Measurements from ENCODE around the gene ERP27.

ERP27 gene

GRCh38 chr12:14959463-14959862 lies 21.1 kb upstream of the ERP27 start:
- no peak for DNase-seq

- no peak for DNase-seq
Observed at GRCh38 chr12:14959126-14959440, 20.7 kb upstream of the ERP27 start.

DNA sequence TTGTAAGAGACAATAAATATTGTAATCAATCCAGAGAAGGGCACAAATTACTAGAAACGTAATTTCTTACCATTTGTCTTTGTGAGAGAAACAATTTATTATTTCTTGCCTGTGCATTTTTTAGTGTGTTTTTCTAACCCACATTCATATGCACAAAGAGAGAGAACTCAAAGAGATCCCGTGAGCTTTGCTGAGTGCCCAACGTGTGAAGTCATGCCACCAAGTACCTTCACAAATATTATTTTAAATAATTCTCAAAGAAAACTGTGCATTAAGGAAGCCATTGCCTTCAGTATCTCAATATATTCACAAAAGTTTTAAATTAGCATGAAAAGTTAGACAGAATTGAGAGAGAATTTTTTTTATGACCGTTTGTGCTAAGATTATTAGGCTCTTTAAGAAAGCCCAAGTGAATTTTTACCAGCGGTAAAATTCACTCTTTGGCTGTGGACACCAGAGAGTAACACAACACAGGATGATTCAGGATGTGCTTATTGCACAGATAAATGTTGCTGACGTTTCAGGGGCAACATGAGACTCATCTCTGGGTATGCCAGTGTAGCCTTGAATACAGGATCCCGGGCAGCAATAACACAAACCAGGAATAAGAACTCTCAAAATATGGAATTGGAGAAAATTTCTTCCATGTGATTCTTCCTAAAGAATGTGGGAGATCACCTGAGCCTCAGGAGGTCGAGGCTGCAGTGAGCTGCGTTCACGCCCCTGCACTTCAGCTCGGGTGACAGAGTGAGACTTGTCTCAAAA lies 20.2 kb upstream of the ERP27 start:
- no peak for DNase-seq

DNA sequence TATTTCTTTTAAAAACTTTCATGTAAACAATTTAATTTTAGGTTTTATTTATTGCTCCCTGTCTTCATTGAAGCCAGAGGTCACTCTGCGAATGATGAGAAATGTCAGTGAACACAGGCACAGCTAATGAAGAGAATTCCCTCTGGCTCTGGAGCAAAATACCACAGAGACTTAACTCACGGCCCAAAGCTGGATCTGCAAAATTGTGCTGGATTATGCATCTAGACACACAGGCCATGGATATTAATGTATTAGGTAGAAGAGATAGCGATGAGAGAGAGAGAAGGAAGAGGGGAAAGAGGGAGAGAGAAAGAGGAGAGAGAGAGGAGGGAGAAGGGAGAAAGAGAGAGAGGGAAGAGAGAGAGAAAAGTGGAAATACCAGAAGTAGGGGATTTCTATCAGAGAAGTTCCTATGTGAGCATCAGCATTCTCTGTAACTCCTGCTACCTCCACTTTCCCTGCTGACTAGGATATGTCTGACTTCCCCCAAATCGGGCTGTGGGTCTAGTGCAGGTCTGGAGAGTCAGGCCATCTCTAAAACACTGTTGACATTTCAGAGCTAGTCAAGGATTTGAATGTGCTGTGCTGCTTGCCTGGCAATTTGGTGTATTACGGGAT lies 19.3 kb upstream of the ERP27 start:
- no peak for DNase-seq

- no peak for DNase-seq
Observed at GRCh38 chr12:14956905-14957304, 18.6 kb upstream of the ERP27 start.

GRCh38 chr12:14956024-14956891 lies 17.9 kb upstream of the ERP27 start:
- no peak for DNase-seq

DNA sequence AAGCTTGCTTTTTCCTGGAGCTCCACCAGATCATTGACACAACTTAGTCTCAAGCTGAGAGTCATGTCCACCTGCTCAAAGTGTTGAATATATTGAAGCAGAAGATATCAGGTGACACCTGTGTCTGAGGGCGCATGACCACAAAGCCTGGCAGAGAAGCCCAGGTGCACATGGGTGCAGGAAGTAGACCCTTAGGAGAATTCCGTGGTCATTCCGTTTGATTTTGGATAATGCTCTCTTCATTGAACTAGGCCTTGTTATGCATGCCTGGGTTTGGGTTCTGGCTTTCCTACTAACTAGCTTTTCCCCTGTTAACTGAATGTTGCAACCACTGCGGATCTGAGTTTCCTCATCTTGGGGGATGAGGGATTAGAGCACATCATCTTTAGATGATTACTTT lies 15.9 kb upstream of the ERP27 start:
- no peak for DNase-seq

DNA sequence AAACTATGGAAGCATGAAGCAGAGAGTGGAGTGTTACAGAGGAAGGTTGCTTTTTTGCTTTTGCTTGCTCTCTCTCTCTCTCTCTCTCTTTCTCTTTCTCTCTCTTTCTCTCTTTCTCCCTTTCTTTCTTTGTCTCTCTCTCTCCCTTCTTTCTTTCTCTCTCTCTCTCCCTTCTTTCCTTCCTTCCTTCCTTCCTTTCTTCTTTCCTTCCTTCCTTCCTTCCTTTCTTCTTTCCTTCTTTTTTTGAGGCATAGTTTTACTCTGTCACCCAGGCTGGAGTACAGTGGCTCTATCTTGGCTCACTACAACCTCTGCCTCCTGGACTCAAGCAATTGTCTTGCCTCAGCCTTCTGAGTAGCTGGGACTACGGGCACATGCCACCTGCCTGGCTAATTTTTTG lies 15.4 kb upstream of the ERP27 start:
- DNase-seq, result no peak

DNA sequence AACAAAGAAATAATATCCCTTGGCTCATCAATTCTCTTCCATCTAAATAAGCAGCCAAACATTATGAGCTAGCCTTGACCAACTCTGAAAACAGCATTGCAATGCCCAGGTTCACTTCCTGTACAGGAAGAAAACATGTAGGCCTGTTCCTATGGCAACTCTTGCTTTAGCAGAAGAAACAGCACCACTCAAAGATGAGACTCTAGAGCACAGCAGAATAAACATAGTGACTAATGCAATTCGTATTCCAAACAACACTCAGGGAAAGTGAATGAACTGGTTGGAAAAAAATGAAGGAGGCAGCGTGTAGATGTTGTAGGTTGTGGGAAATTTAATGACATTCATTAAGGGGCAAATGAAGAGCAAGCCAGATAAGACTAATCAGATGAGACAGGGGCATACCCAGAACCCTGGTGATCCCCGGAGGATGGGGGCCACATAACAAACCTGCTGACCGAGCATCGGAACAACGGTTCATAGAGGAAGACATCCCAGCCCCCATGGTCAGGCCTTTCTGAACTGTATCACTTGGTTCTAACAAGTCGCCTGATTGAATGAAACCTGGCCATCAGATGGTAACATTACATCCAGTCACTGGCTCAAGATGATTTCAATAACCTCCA lies 14.1 kb upstream of the ERP27 start:
- DNase-seq, result peak; percentile 93

- peak; percentile 35 for DNase-seq
Observed at GRCh38 chr12:14951851-14952250, 13.5 kb upstream of the ERP27 start.

GRCh38 chr12:14950982-14951746 lies 12.8 kb upstream of the ERP27 start:
- DNase-seq, result no peak

- no peak for DNase-seq
Observed at GRCh38 chr12:14950421-14950820, 12.1 kb upstream of the ERP27 start.

DNA sequence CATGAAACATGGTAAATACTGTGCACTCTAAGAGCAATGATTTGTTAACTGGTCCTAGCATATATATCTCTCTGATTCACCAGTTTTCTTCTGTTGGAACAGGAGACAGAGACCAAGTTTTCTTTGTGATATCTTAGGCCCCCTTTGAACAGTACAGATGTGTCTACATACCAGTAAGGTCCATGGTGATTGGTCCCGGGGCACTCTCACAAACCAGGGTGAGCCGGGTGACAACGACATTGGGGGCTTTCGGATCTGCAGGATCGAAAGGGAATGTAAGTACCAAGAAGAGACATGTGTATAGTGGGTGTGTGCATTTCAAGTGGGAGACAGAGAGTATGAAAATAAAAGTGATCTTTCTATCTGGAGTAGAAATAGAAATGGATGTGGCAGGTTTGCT lies 11.3 kb upstream of the ERP27 start:
- no peak for DNase-seq

DNA sequence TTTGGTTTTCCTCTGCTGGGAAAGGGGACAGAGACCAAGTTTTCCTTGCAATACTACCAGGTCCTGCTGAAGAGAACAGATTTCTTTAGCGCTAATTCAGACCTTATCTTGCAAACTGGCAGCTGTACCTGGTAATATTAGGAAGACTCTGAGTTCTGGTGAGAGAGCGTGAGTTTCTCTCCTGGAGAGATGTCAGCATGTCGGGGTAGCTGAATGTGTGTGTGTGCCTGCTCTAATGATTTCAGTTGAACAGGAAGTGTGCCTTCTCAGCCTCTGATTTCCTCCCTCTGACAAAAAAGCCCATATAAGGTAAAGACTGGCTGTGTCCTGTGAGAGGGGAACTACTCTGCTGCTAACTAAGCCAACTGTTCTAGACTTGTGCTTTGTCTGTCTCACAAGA lies 10.3 kb upstream of the ERP27 start:
- peak; percentile 92 for DNase-seq

- DNase-seq, result no peak
Observed at GRCh38 chr12:14946861-14947260, 8.5 kb upstream of the ERP27 start.

DNA sequence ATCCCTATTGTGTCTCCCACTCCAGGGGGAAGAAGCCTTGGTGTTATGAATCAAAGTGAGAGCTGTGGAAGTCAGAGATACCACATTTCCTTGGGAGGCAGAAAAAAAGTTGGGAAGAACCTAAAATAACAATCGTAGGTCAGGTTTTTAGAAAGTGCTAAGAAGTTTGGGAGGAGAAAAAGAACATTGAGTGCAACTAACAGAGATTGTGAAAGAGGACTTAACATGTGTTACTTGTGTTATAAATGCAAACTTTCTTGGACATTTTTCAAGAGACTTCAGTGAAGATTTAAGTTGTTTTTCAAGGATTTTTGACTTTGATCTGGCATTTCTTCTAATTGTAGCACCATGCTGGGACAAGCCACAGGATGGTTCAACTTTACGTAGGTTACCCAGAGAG lies 7.8 kb upstream of the ERP27 start:
- no peak for DNase-seq

DNA sequence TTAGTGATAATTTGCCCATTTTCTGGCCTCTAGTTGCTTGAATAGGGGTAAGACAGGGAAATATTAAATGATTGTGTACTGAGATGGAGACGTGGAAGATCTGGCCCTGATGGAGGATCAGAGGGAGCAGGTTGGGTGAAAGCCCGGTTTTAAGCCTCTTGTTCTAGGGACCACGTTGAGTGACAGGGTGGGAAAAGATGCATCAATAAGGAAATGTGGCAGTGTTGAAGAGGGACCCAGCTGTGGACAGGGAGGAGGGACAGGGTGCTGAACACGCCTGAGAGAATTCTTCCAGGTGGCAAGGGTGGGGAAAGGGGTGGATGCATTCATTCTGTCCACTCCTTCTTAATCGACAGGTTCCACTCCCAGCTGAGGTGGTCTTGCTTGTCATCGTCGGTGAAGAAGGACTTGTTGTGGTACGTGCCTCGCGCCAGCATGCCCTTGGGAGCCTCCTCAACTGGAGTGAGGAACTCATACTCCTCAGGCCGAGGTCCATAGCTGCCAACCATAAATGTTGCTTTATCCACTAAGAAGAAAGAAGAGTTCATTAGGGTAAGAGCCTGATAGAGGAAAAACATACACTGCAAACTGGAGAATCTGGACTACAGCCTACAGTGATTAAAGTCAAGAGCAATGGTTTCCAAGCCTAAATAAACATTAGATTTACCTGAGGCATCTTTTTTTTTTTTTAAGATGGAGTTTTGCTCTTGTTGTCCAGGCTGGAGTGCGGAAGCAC lies 4.0 kb upstream of the ERP27 start:
- no peak for DNase-seq

GRCh38 chr12:14941369-14941768 lies 3.0 kb upstream of the ERP27 start:
- DNase-seq, result no peak

GRCh38 chr12:14937689-14938088 lies 648 bp downstream of the ERP27 start:
- DNase-seq, result no peak

- no peak for DNase-seq
Observed at GRCh38 chr12:14937014-14937413, 1.3 kb downstream of the ERP27 start.

DNA sequence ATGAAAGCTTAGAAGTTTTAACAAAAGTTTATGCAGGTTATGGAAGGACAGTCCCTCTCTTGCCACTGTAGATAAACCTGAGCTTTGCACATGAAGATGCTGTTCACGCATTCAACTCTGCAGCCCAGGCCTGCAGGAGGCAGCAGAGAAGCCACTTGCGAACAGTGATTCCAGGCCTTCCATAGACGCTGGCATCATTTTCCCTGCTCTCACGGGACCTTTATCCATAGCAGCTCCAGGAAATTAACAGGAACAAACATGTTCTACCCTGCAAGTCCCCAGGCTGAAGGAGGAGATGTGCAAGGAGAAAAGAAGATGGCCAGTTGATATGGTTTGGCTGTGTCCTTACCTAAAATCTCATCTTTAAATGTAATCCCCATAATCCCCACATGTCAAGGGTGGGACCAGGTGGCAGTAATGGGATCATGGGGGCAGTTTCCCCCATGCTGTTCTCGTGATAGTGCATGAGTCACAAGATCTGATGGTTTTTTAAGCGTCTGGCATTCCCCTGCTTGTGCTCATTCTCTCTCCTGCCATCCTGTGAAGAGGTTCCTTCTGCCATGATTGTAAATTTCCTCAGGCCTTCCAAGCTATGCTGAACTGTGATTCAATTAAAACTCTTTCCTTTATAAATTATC lies 2.0 kb downstream of the ERP27 start:
- DNase-seq, result peak; percentile 10

DNA sequence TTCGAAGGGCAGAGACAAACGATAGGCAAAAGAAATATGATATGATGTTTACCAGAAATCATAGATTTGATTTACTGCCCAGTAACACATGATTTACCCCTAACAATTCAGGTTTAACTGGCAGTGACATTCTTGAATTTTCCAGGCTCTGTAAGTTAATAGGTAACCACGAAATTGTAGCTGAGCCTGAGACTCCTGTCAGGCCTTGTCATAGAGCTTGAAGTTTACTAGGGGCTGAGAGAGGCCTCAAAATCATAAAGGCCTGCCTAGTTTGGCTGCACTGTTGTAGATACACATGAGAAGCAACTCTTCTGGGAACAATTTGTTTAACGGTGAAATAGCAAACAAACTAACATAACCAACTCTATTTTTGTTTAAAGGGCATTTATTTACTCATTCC lies 3.3 kb downstream of the ERP27 start:
- no peak for DNase-seq
